ENCODE measurements around the gene MRM1.

DNA sequence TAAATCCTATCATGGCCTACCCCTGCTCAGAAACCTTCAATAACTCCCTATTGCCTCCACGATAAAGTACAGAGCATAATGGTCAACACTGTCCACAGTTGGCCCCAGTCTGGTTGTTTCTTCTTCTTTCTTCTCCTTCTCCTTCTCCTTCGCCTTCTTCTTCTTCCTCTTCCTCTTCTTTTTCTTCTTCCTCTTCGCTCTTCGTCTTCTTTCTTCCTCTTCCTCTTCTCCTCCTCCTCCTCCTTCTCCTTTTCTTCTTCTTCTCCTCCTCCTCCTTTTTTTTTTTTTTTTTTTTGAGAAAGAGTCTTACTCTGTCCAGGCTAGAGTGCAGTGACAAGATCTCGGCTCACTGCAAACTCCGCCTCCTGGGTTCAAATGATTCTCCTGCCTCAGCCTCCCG is 23.8 kb downstream of the MRM1 start:
- no peak for TF ChIP-seq CTCF (conservative IDR thresholded peaks at IDR 0.05 in 1 of 2, IDR thresholded peaks at IDR 0.05 in 1 of 2; ENCODE audit: extremely low read depth in 1 of 2, insufficient read depth in 1 of 2, low read depth in 1 of 2, low read length in 2 of 2)
- no peak for TF ChIP-seq EZH2 (IDR thresholded peaks at IDR 0.05; ENCODE audit: borderline replicate concordance, low read length)

Measured in mammary epithelial cell (primary cell).